Activated CD4-positive, alpha-beta T cell treated with anti-CD3 and anti-CD28 coated beads, Interleukin-2, amount 50 U/mL, for 48 hours (primary cell): ENCODE results near the gene TMCO6.
A peak's percentile ranks its signal among the peaks of the same experiment; 100 is the strongest.
"Not testable (repeated sequence)": the region's sequence is repeated elsewhere in the genome, so short reads cannot be mapped to it uniquely, and the experiment has no call there.

Experiments used
- DNase-seq, 2 experiments: peaks; one replicate each; pipeline ENCODE4 v3.0.0-alpha.2; 2020

Gene TMCO6

GRCh38 chr5:140639148-140639981 lies at the start of gene TMCO6:
TSS of gene TMCO6 (plus strand) at chr5:140639451. CDS start at chr5:140639528, 77 bp downstream.
- peak; percentile 99 for DNase-seq

GRCh38 chr5:140590861-140591260 lies 48.4 kb upstream of the TMCO6 start:
- no peak for DNase-seq

- no peak for DNase-seq
Measured at GRCh38 chr5:140591747-140592372, 47.4 kb upstream of the TMCO6 start.

GRCh38 chr5:140593070-140593469 lies 46.2 kb upstream of the TMCO6 start:
- DNase-seq, result not testable (repeated sequence)

GRCh38 chr5:140594169-140594568 lies 45.1 kb upstream of the TMCO6 start:
- no peak for DNase-seq

GRCh38 chr5:140595538-140596300 lies 43.5 kb upstream of the TMCO6 start:
- no peak for DNase-seq

- DNase-seq, result no peak
Measured at GRCh38 chr5:140596321-140596741, 42.9 kb upstream of the TMCO6 start.

- no peak for DNase-seq
Measured at GRCh38 chr5:140598836-140599235, 40.4 kb upstream of the TMCO6 start.

GRCh38 chr5:140600096-140600495 lies 39.2 kb upstream of the TMCO6 start:
- DNase-seq, result no peak

GRCh38 chr5:140602147-140602546 lies 37.1 kb upstream of the TMCO6 start:
- no peak for DNase-seq

- not testable (repeated sequence) for DNase-seq
Measured at GRCh38 chr5:140603446-140603698, 35.9 kb upstream of the TMCO6 start.

GRCh38 chr5:140603734-140604133 lies 35.5 kb upstream of the TMCO6 start:
- DNase-seq, result no peak

GRCh38 chr5:140605879-140606278 lies 33.4 kb upstream of the TMCO6 start:
- no peak for DNase-seq

- DNase-seq, result no peak
Measured at GRCh38 chr5:140607031-140607430, 32.2 kb upstream of the TMCO6 start.

GRCh38 chr5:140608722-140609121 lies 30.5 kb upstream of the TMCO6 start:
- DNase-seq, result no peak

GRCh38 chr5:140609126-140609525 lies 30.1 kb upstream of the TMCO6 start:
- no peak for DNase-seq

- no peak for DNase-seq
Measured at GRCh38 chr5:140611020-140611521, 28.2 kb upstream of the TMCO6 start.

GRCh38 chr5:140622301-140622700 lies 16.9 kb upstream of the TMCO6 start:
- DNase-seq, result no peak

GRCh38 chr5:140623061-140623460 lies 16.2 kb upstream of the TMCO6 start:
- not testable (repeated sequence) for DNase-seq

- DNase-seq, result not testable (repeated sequence)
Measured at GRCh38 chr5:140624886-140625285, 14.4 kb upstream of the TMCO6 start.

- no peak for DNase-seq
Measured at GRCh38 chr5:140627972-140628371, 11.3 kb upstream of the TMCO6 start.

- no peak for DNase-seq
Measured at GRCh38 chr5:140628711-140629110, 10.5 kb upstream of the TMCO6 start.

- no peak for DNase-seq
Measured at GRCh38 chr5:140630292-140631035, 8.8 kb upstream of the TMCO6 start.
